OCI-LY7 (cell line): ENCODE data around the gene MISP. TPM values are rescaled to one million over a fixed set of nuclear protein-coding genes. Genes with fewer than 3 reads are reported as not detected.

ENCODE experiments used
- BruUV-seq: library from RNA; stranded (reverse); fragments of 400-500 nt; replicated peaks from 2 replicates; lab custom pipeline; 2021; lab: Mats Ljungman, UMichigan
- CTCF ChIA-PET: fragments of 300-600 bp; sonication (Branson Sonifier 250); formaldehyde crosslinking; loops from one replicate; lab custom pipeline; 2022; ENCODE audit warnings: antibody characterized with exemption; ENCODE audit not compliant: unreplicated experiment; lab: Charles Lee
- POLR2A ChIA-PET: fragments of 300-600 bp; sonication (Branson Sonifier 250); formaldehyde crosslinking; loops from one replicate; lab custom pipeline; 2022; ENCODE audit warnings: antibody characterized with exemption; lab: Charles Lee
- DNase-seq: peaks from one replicate; pipeline ENCODE4 v3.0.0-alpha.2; 2015; ENCODE audit warnings: low spot score
- H2AFZ ChIP-seq: fragments of 200-600 bp; sonication (generic), shearing (Covaris generic); 2 replicates; pipeline ENCODE4 v1.6.1; 2014; ENCODE audit warnings: mild to moderate bottlenecking, antibody characterized with exemption, low read length, moderate library complexity
- H3K27ac ChIP-seq: fragments of 200-600 bp; sonication (generic); 2 replicates; pipeline ENCODE4 v1.5.1; 2014; ENCODE audit warnings: mixed run types, low read depth, mild to moderate bottlenecking, moderate library complexity, low read length, inconsistent platforms; ENCODE audit not compliant: poor library complexity, severe bottlenecking
- H3K36me3 ChIP-seq: fragments of 200-600 bp; sonication (generic); 2 replicates; pipeline ENCODE4 v1.6.1; 2014; ENCODE audit warnings: mild to moderate bottlenecking, antibody characterized with exemption, low read length, moderate library complexity, mixed read lengths; ENCODE audit not compliant: insufficient read depth
- H3K4me1 ChIP-seq: fragments of 200-600 bp; sonication (generic); 2 replicates; pipeline ENCODE4 v1.5.1; 2014; ENCODE audit warnings: mild to moderate bottlenecking, low read length; ENCODE audit not compliant: insufficient read depth, poor library complexity, severe bottlenecking
- H3K4me2 ChIP-seq: fragments of 200-600 bp; sonication (generic); 2 replicates; pipeline ENCODE4 v1.6.1; 2014; ENCODE audit warnings: mild to moderate bottlenecking, low read length
- H3K4me3 ChIP-seq: fragments of 200-600 bp; sonication (generic); 2 replicates; pipeline ENCODE4 v1.5.1; 2014; ENCODE audit warnings: mild to moderate bottlenecking, low read depth, low read length; ENCODE audit not compliant: poor library complexity, severe bottlenecking
- H3K79me2 ChIP-seq: fragments of 200-600 bp; sonication (generic); 2 replicates; pipeline ENCODE4 v1.6.1; 2016; ENCODE audit warnings: low read depth, mild to moderate bottlenecking, low read length, moderate library complexity, mixed read lengths; ENCODE audit not compliant: insufficient read depth
- H3K9me2 ChIP-seq: fragments of 200-600 bp; sonication (generic); 2 replicates; pipeline ENCODE4 v1.6.1; 2016; ENCODE audit warnings: mild to moderate bottlenecking, low read length, mixed read lengths; ENCODE audit not compliant: insufficient read depth
- H3K9me3 ChIP-seq: fragments of 200-600 bp; sonication (generic); 2 replicates; pipeline ENCODE4 v1.6.1; 2014; ENCODE audit warnings: mild to moderate bottlenecking, mixed run types, low read length, mixed read lengths
- H4K20me1 ChIP-seq: fragments of 200-600 bp; sonication (generic); 2 replicates; pipeline ENCODE4 v1.6.1; 2014; ENCODE audit warnings: mild to moderate bottlenecking, antibody characterized with exemption, low read length, moderate library complexity, mixed read lengths; ENCODE audit not compliant: insufficient read depth
- EZH2phosphoT487 ChIP-seq: fragments of 200-600 bp; sonication (generic); IDR thresholded peaks from 2 replicates; pipeline ENCODE4 v1.6.1; 2018; ENCODE audit warnings: low read depth, borderline replicate concordance, mild to moderate bottlenecking, mixed run types, antibody characterized with exemption, low read length, moderate library complexity, mixed read lengths
- intact Hi-C: fragments of 100-400 bp; cut with micrococcal nuclease; formaldehyde crosslinking; loops from one replicate; pipeline ENCODE4 v1.10.0; 2022; ENCODE audit not compliant: unreplicated experiment
- total RNA-seq, 2 experiments: library from RNA; depleted of rRNA in 1 of 2; stranded (reverse); fragments of >200 nt in 1 of 2; shearing (Covaris generic) in 1 of 2; gene quantifications; 2 replicates each; pipeline ENCODE4 v1.2.3, GENCODE V29; 2014 to 2022
- TF ChIP-seq, protein P1 (sequence below): fragments of 200-600 bp; sonication (generic); conservative IDR thresholded peaks from 2 replicates; pipeline ENCODE4 v1.5.1; 2014; ENCODE audit warnings: mild to moderate bottlenecking, antibody characterized with exemption, low read length, moderate library complexity, mixed read lengths

Gene MISP
- total RNA-seq, 2 experiments from 2014 or later: 0.23 TPM; not detected in 1

DNA sequence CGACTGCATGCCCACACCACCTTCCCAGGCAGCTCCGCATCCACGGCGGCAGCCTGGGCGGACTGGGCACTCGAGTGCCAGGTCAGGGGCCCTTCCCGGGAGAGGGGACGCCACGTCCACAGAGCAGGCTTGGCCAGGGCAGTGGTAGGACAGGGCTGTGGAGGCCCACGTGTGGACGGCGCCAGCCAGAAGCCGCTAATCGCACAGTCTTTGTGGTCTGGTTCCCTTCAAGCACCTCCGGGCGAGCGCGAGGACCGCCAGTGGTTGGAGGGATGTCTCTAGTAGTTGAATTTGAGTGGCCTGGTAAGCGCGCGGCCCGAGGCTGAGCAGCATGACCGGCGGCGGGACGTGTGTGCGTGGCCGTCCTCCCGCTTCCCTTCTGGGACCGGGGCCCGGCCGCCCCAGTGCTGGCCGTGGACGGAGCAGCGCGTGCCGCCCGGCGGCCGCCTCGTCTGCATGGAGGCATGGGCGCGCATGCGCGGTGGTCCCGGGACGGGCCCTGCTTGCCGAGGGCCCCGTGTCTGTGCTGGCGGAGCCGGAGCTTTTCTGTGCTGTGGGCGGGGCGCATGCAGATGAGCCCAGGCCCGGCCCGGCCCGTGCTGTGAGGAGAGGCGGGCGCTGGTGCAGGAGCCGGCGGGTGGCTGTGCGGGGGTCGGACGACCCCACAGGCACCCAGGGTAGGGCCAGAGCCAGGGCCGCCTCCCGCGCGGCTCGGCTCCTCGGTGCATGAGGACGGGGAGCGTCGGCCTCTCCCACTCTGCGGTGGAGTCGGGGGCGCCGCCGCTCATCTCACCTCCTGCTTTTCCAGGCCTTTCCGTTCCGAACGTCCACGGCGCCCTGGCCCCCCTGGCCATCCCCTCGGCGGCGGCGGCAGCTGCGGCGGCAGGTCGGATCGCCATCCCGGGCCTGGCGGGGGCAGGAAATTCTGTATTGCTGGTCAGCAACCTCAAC, 55.0 kb downstream of the MISP start:
- peaks cover 30% of the 10 kb centered on the region for H3K79me2 ChIP-seq
- no TSS peak for BruUV-seq
- H3K9me2 ChIP-seq: no peaks in the 10 kb centered on the region
- peaks cover 20% of the 10 kb centered on the region for H4K20me1 ChIP-seq
- no peak overlapping the region for H3K4me3 ChIP-seq
- H3K9me3 ChIP-seq: no peaks in the 10 kb centered on the region
- no peak overlapping the region for H3K27ac ChIP-seq
- no peak for TF ChIP-seq EZH2phosphoT487
- TF ChIP-seq, protein P1, sequence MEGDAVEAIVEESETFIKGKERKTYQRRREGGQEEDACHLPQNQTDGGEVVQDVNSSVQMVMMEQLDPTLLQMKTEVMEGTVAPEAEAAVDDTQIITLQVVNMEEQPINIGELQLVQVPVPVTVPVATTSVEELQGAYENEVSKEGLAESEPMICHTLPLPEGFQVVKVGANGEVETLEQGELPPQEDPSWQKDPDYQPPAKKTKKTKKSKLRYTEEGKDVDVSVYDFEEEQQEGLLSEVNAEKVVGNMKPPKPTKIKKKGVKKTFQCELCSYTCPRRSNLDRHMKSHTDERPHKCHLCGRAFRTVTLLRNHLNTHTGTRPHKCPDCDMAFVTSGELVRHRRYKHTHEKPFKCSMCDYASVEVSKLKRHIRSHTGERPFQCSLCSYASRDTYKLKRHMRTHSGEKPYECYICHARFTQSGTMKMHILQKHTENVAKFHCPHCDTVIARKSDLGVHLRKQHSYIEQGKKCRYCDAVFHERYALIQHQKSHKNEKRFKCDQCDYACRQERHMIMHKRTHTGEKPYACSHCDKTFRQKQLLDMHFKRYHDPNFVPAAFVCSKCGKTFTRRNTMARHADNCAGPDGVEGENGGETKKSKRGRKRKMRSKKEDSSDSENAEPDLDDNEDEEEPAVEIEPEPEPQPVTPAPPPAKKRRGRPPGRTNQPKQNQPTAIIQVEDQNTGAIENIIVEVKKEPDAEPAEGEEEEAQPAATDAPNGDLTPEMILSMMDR: no peak
- H2AFZ ChIP-seq: no peak overlapping the region
- DNase-seq: no peak
- H3K4me2 ChIP-seq: no peak overlapping the region
- intact Hi-C loops: no loop called here
- no peaks in the 10 kb centered on the region for H3K4me1 ChIP-seq
- ChIA-PET CTCF (no interaction called here), POLR2A (no interaction called here)
- peaks cover 99% of the 10 kb centered on the region for H3K36me3 ChIP-seq

DNA sequence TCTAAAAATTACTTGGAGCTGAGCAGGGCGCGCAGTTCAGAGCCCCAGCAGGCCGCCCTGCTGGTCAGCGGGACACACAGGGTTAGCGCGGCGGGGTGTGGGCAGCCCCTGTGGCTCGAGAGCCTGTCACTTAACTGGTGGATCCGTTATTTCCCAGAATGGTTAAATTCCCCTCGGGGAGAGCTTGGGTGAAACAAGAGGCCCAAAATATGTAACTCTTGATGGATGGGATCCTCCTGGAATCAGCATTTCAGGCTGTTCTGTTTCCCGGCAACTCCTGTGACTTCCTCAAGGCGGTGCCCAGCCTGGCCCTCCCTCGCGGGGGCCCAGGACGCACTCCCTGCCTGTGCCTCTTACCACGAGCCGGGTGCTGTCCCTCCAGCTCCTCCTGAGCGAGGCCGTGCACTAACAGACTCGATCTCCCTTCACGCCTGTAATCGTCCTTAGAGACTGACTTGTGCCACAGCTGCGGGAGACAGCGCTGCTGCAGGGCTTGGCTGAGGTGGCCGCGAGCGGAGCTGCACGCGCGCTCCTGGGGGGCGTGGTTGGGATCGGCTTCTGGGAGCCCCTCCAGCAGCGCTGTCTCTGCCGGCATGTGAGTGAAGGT, 56.0 kb downstream of the MISP start:
- Histone ChIP-seq H3K9me3 (no peaks in the 10 kb centered on the region), H3K79me2 (peaks cover 20% of the 10 kb centered on the region), H3K4me3 (no peak overlapping the region), H2AFZ (no peak overlapping the region), H3K4me2 (no peak overlapping the region), H4K20me1 (peaks cover 10% of the 10 kb centered on the region), H3K9me2 (no peaks in the 10 kb centered on the region), H3K4me1 (no peaks in the 10 kb centered on the region), H3K36me3 (peaks cover 99% of the 10 kb centered on the region), H3K27ac (no peak overlapping the region)
- ChIA-PET POLR2A (no interaction called here), CTCF (no interaction called here)
- no peak for TF ChIP-seq EZH2phosphoT487
- TF ChIP-seq, protein P1: 0 out of 2 replicates have a peak, but pooled peaks have one; percentile 10
- intact Hi-C loops: no loop called here
- DNase-seq: no peak
- BruUV-seq: no TSS peak
